ENCODE data around the gene SYNCRIP.

- TF ChIP-seq CTCF (IDR thresholded peaks at IDR 0.05; ENCODE audit: low read depth, low read length, missing input control) (no peak), MAX (IDR thresholded peaks at IDR 0.05) (no peak), EGR1 (IDR thresholded peaks at IDR 0.05; ENCODE audit: low read depth in 2 of 2) (no peak), RAD21 (IDR thresholded peaks at IDR 0.05) (no peak), REST (IDR thresholded peaks at IDR 0.05) (no peak), GABPA (IDR thresholded peaks at IDR 0.05 in 1 of 2, conservative IDR thresholded peaks at IDR 0.05 in 1 of 2) (no peak), TAF1 (conservative IDR thresholded peaks at IDR 0.05) (no peak), YY1 (IDR thresholded peaks at IDR 0.05) (no peak), JUND (IDR thresholded peaks at IDR 0.05) (no peak), HNF4G (IDR thresholded peaks at IDR 0.05) (no peak), FOXA1 (IDR thresholded peaks at IDR 0.05) (no peak), RXRA (IDR thresholded peaks at IDR 0.05) (no peak)
- TF ChIP-seq, protein P1, sequence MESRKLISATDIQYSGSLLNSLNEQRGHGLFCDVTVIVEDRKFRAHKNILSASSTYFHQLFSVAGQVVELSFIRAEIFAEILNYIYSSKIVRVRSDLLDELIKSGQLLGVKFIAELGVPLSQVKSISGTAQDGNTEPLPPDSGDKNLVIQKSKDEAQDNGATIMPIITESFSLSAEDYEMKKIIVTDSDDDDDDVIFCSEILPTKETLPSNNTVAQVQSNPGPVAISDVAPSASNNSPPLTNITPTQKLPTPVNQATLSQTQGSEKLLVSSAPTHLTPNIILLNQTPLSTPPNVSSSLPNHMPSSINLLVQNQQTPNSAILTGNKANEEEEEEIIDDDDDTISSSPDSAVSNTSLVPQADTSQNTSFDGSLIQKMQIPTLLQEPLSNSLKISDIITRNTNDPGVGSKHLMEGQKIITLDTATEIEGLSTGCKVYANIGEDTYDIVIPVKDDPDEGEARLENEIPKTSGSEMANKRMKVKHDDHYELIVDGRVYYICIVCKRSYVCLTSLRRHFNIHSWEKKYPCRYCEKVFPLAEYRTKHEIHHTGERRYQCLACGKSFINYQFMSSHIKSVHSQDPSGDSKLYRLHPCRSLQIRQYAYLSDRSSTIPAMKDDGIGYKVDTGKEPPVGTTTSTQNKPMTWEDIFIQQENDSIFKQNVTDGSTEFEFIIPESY (IDR thresholded peaks at IDR 0.05), result no peak
Observed at GRCh38 chr6:85620308-85620707, 22.4 kb downstream of the SYNCRIP start.

Data from liver (tissue), 3 donors.